Measurements from ENCODE around the gene CDK5R2.

CDK5R2 gene

GRCh38 chr2:218990052-218990451 lies 30.6 kb downstream of the CDK5R2 start:
- TF ChIP-seq GATA3 (IDR thresholded peaks at IDR 0.05; ENCODE audit: low read depth, low read length) (no peak), GATA2 (IDR thresholded peaks at IDR 0.05; ENCODE audit: low read depth, low read length) (no peak)

- no peak for TF ChIP-seq GATA3 (IDR thresholded peaks at IDR 0.05; ENCODE audit: low read depth, low read length)
- no peak for TF ChIP-seq GATA2 (IDR thresholded peaks at IDR 0.05; ENCODE audit: low read depth, low read length)
Observed at GRCh38 chr2:218990612-218991011, 31.1 kb downstream of the CDK5R2 start.

DNA sequence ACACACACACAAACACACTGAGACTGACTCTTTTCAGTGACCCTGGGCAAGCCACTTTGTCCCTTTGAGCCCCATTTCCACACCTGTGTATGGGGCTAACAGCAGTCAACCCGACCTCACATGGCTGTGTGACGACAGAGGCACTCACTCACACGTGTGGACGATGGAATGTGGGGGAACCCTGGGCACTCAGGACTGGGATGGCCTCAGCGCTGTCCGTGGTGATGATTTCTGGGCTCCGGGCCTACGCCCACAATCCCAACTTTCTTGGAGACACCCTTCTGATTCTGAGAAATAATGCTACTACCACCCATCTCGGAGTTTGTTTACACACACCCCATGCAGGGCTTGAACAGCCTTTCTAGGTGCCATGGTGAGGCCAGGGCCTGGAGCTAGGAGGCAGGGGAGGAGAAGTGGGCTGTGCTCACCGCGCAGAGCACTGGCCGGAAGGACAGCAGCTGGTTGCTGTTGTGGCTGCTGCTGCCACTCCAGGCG lies 32.3 kb downstream of the CDK5R2 start:
- no peak for TF ChIP-seq GATA2 (IDR thresholded peaks at IDR 0.05; ENCODE audit: low read depth, low read length)
- no peak for TF ChIP-seq GATA3 (IDR thresholded peaks at IDR 0.05; ENCODE audit: low read depth, low read length)

GRCh38 chr2:218992196-218992595 lies 32.7 kb downstream of the CDK5R2 start:
- no peak for TF ChIP-seq GATA2 (IDR thresholded peaks at IDR 0.05; ENCODE audit: low read depth, low read length)
- TF ChIP-seq GATA3 (IDR thresholded peaks at IDR 0.05; ENCODE audit: low read depth, low read length) = no peak

DNA sequence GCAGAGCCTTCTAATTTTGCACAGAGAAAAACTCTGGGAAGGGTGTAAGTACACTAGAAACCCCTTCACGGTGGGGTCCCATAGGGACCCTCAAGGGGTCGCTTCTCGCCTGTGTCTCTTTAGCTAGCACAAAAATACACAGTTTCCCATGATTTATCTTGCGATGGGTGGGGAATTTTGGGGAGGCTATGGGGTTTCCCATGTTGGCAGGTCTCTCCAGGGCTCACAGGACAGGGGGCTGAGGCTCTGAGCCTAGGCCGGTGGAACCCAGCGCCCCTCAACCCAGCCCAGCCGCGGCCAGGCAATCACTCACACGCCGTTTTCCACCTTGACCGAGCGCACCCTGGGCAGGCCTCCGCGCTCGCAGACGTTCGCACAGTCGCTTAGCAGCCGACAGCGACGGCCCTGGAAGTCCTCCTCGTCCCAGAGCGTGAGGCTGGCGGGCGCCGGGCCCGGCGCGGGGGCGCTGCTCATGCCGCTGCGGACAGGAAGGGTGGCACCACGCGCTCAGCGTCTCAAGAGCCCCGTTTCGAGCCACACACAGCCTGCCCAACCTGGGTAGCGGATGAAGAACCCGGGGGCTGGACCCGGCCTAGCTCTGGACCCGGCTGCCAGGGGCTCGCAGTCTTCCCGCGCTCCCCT lies 33.4 kb downstream of the CDK5R2 start:
- TF ChIP-seq GATA2 (IDR thresholded peaks at IDR 0.05; ENCODE audit: low read depth, low read length) = no peak
- TF ChIP-seq GATA3 (IDR thresholded peaks at IDR 0.05; ENCODE audit: low read depth, low read length) = no peak

- no peak for TF ChIP-seq GATA2 (IDR thresholded peaks at IDR 0.05; ENCODE audit: low read depth, low read length)
- TF ChIP-seq GATA3 (IDR thresholded peaks at IDR 0.05; ENCODE audit: low read depth, low read length) = no peak
Observed at GRCh38 chr2:218993345-218994315, 34.2 kb downstream of the CDK5R2 start, which contains the start of gene CRYBA2. Gene CRYBA2 (minus strand): TSS chr2:218993422. CDS start chr2:218993176, 246 bp downstream.

GRCh38 chr2:218995561-218995960 lies 36.1 kb downstream of the CDK5R2 start:
- TF ChIP-seq GATA2 (IDR thresholded peaks at IDR 0.05; ENCODE audit: low read depth, low read length) (no peak), GATA3 (IDR thresholded peaks at IDR 0.05; ENCODE audit: low read depth, low read length) (no peak)

DNA sequence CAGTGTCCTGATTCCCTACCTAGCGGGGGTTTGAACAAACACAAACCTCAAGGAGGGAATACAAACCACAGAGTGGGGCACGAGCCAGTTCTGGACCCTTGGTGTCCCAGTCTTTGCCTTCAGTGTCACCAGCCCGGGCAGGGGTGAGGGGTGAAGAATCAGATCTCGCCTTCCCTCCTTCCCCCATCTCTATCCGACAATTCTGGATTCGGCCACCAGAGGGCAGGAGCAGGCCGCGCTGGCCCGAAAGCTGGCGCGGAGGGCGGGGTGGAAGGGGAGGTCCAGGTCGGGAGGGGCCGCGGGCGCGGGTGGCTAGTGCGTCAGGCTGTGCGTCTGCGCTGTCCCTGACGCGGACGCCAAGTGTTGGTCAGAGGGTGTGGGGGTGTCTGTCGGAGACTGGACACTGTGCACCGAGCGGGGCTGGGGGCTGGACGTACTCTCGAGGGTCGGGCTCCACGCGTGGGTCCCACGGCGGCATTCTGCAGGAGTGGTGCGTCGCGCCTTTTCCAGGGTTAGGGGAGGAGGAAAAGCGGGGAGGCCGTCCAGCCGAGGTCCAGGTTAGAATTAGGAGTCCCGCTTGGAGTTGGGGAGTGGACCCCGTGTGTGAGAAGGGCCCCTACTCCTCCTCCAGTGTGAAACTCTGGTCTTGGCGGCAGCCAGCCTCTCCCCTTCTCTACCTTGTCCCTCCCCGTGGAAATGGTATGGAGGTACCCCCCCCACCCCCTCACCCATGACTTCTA lies 36.7 kb downstream of the CDK5R2 start:
- TF ChIP-seq GATA3 (IDR thresholded peaks at IDR 0.05; ENCODE audit: low read depth, low read length) = no peak
- no peak for TF ChIP-seq GATA2 (IDR thresholded peaks at IDR 0.05; ENCODE audit: low read depth, low read length)

GRCh38 chr2:218996937-218997336 lies 37.5 kb downstream of the CDK5R2 start:
- no peak for TF ChIP-seq GATA3 (IDR thresholded peaks at IDR 0.05; ENCODE audit: low read depth, low read length)
- peak; percentile 99 for TF ChIP-seq GATA2 (IDR thresholded peaks at IDR 0.05; ENCODE audit: low read depth, low read length)

DNA sequence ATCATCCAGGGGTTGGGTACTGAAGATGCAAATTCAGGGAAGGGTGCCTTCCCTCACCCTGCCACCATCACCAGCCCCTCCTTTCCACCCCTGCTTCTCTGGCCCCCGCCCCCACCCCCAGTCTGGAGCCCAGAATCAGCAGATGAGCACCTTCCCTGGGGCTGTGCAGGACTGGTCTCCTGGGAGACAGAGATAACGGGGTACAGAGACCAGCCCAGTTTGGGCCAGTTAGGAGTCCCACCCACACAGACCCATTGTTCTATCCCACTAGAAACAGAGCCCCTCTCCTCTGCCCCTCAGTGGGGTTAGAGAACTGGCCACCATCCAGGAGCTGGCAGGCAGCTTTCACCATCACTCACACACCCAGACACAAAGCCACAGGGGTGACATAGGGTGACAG lies 38.3 kb downstream of the CDK5R2 start:
- TF ChIP-seq GATA2 (IDR thresholded peaks at IDR 0.05; ENCODE audit: low read depth, low read length) = peak; percentile 90
- no peak for TF ChIP-seq GATA3 (IDR thresholded peaks at IDR 0.05; ENCODE audit: low read depth, low read length)

GRCh38 chr2:218998414-218999002 lies 39.0 kb downstream of the CDK5R2 start:
- no peak for TF ChIP-seq GATA3 (IDR thresholded peaks at IDR 0.05; ENCODE audit: low read depth, low read length)
- no peak for TF ChIP-seq GATA2 (IDR thresholded peaks at IDR 0.05; ENCODE audit: low read depth, low read length)

DNA sequence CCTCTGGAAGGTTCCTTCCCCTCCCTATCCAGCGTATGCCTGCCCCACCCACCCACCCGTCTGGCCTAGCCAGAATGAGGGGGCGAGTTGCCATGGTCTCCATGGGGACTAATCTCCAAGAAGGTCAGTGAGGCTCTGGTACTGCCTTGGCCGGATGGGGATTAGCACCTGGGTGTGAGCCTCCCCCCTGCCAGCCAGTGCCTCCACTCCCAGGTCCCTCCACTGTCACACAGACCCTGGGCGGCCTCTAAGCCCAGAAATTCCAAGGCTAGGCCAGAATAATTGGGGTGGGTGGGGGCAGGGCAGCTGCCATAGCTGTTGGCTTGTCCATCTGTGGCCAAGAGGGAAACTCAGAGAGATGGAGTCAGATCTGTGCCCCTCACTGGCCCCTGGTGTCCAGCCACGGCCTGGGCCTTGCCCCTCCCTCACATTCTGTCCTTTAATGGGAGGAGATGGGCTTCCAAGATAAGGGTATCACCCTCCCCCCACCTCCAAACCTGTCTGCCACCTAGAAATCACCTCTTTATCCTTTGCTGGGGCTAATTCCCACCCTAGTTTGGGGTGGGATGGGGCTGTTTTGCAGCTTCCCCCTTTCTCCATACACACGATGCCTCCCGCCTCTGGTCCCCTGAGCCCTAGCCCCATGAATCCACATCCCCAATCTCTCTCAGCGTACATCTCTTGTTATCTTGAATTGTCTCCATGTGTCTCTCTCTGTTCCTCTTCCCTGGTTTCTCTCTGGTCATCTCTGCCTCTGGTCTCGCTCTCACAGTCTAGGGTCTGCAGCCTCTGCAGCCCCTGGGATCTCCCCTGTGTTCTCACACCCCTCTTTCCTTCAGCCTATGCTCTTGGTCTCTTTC lies 39.8 kb downstream of the CDK5R2 start:
- TF ChIP-seq GATA3 (IDR thresholded peaks at IDR 0.05; ENCODE audit: low read depth, low read length) = no peak; the same call in 1 of the 2 replicates
- peak; percentile 97 for TF ChIP-seq GATA2 (IDR thresholded peaks at IDR 0.05; ENCODE audit: low read depth, low read length)
